Heart left ventricle (tissue), 13 donors: Measurements from ENCODE around the gene CISD2.

Source experiments
- POLR2A ChIP-seq, 2 donors: fragments of 450-650 bp; IDR thresholded peaks; one replicate each; pipeline ENCODE4 v1.6.1; 2017; ENCODE audit warnings: antibody characterized with exemption in 2 of 2, mild to moderate bottlenecking in 2 of 2, moderate library complexity in 2 of 2
- TF ChIP-seq, protein P1 (sequence below), 12 donors: fragments of 200-600 bp; sonication (generic) in 4 of 12; IDR thresholded peaks; one replicate each; pipeline versions ENCODE4 v1.5.0 to v1.8.0; 2018 to 2022; ENCODE audit warnings: antibody characterized with exemption in 12 of 12, mild to moderate bottlenecking in 5 of 12
- donor health status: ischemic (EF 13 %, LVEDD 7.1; RV severe dilation, severe dysfunction).
- donor health status: DM: no; HTN: yes; CAD: no.
- donor health status: DM: no; HTN: no; CAD: no.
- donor health status: ischemic (EF 25% LVEDD 6.9; RV normal size, moderate dysfunction).
- donor health status: ischemic (EF 25% LVEDD 5.7; RV mildly dilated, moderate dysfunction).
- donor health status: ischemic (EF 35%, LVEDD 5.7; RV mildly dilated, moderate dysfunction).
- donor health status: nonischemic (EF 11% LVEDD 7.7; RV severe dilation, severe dysfunction).
- donor health status: DM: yes; HTN: yes; CAD: no.
- donor health status: PGD.
- donor health status: ischemic (EF 29% LVEDD 5.4; RV normal size, mild dysfunction).
- donor health status: nonischemic (EF 23%, LVEDD 6.1; RV moderate dilation, normal function).

DNA sequence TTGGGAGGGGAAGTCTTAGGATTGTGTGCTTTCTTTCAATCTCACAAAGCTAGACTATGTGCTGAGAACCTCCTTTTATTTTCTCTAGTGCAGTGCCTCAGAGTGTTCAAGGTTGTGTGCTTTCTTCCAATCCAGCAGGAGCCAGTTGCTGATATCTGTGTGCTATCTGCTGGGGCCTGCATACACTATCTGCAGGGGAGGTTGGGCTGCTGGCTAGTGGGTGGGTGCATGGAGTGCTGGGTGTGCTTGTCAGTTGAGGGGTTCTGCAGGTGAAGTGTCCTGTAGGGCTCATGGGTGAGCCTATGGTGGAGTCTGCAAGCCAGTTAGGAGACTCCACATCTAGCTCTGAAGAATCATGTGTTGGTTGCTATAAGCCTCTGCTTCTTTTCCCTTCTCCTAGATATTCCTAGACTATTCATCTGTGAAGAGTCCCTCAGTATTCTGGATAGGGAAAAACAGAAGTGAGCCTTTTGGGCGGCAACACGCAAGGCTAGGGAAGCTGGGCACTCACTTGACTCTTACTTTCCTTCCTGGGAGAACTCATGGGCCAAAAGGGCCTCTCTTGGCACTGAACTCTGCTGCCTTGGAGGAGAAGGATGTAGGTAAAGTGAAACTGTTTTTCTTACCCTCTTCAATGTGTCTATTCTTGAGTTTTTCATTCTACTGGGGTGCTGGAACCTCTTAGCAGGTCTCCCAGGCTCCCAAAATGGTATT is 8.0 kb upstream of the CISD2 start:
- TF ChIP-seq, protein P1, sequence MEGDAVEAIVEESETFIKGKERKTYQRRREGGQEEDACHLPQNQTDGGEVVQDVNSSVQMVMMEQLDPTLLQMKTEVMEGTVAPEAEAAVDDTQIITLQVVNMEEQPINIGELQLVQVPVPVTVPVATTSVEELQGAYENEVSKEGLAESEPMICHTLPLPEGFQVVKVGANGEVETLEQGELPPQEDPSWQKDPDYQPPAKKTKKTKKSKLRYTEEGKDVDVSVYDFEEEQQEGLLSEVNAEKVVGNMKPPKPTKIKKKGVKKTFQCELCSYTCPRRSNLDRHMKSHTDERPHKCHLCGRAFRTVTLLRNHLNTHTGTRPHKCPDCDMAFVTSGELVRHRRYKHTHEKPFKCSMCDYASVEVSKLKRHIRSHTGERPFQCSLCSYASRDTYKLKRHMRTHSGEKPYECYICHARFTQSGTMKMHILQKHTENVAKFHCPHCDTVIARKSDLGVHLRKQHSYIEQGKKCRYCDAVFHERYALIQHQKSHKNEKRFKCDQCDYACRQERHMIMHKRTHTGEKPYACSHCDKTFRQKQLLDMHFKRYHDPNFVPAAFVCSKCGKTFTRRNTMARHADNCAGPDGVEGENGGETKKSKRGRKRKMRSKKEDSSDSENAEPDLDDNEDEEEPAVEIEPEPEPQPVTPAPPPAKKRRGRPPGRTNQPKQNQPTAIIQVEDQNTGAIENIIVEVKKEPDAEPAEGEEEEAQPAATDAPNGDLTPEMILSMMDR (IDR thresholded peaks at IDR 0.05): no peak
- TF ChIP-seq POLR2A (IDR thresholded peaks at IDR 0.05): no peak
